NOMO-1 treated with DMSO at 0.1 percent for 48 hours (cell line): ENCODE results near the gene ANO3.
"Not testable (repeated sequence)": the region's sequence is repeated elsewhere in the genome, so short reads cannot be mapped to it uniquely, and the experiment has no call there.

Experiments
- DNase-seq: peaks from one replicate; lab custom pipeline; 2025; ENCODE audit not compliant: unreplicated experiment; lab: John Stamatoyannopoulos, UW

The ANO3 gene

DNA sequence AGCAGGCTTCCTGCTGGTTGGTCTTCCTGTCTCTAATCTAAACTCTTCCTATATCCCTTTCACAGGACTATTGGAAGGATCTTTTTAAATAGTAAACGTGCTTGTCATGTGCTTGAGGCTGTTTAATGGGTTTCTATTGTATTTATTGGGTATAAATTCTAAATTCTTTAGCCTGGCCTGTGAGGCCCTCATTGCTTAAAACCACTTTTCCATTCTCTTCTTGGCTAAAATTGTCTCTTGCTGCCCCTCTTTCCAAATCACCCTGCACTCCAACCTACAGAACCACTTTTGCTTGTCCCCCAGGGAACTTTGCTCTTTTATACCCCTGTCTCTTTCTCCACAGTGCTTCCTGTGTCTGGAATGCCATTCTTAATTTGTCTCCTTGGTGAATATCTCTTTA lies 286.5 kb downstream of the ANO3 start:
- DNase-seq = no peak

DNA sequence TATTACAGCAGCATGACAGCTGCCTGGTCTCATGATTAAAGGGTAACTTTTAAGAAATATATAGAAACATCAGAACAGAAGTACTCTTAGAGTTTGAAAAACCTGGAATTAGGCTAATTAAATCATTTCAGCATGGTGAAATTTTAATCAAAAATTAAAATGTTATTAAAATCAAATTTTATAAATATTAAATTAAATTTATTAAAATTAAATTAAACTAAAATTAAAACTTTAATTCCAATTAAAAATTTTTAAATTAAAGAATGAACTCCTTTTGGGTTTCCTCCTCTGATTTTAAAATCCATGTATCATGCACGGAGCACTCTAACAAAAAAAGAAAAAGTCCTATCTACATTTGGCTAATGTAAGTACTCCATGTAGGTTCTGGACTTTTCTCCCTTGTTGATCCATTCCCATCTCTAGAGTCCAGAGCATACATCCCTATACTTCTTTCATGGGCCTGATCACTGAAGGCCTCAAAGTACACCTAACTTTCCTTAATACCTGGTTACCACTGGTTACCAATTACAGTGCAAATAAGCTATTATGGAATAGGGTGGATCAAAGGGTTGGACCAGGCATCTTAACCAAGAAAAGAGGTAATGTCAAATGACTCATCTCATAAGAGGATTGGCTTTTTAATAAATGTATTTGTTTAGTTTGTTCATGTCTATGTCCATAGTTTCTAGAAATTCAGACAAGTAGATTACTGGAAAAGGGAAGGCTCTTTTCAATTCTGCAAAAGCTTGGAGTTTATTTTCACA lies 288.5 kb downstream of the ANO3 start:
- DNase-seq = no peak

DNA sequence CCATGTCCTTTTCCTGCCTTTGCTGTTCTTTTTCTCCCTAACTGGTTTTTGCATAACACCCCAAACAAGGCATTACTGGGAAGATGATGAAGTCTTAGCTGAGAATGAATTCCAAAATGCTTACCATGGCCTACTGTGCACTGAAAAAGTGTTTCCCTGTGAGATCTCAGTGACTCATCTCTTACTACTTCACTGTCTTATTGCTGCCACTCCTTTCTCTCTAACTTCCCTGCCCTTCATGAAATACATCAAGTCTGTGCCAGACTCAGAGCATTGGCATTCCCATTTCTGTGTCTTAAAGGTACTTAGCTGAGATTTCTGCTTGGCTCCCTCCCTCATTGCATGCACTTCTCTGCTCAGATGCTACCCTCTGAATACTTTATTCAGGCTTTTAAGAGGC lies 289.2 kb downstream of the ANO3 start:
- DNase-seq = no peak

DNA sequence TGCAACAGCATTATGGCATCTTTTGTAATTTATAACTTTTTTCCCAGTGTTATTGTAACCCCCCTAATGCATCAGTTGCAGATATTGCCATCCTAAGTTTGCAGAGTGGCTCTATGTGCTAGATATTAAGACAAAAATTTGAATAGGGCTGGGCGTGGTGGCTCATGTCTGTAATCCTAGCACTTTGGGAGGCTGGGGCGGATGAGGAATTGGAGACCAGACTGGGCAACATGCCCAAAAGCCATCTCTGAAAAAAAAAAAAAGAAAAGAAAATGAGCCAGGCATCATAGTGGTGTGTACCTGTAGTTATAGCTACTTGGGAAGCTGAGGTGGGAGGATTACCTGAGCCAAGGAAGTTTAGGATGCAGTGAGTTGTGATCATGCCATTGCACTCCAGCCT lies 290.3 kb downstream of the ANO3 start:
- DNase-seq = no peak

DNA sequence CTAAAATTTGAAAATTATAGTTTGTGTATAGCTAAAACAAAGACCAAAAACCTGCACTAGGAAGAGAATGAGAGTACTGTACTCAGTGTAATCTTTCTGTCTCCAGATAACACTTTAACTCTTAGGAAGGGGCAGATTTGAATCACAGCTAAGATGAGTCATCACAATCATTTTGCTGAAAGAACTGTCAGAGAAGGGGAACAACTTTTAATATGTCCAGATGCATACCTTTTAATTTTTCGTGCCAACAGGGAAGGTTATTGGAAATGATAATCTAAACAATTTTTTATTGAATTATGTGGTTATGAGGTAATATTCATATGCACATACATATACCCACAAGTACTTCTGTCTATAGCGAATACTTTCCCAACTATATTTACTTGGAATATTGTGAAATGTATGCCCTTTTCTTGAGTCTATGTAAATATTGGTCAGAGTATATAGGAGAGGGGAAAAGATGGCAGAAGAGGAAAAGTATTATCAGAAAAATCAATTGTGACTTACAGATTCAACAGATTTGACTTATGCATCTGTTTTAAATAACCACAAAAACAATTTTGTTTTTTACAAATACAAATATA lies 291.2 kb downstream of the ANO3 start:
- DNase-seq = peak; percentile 66

DNA sequence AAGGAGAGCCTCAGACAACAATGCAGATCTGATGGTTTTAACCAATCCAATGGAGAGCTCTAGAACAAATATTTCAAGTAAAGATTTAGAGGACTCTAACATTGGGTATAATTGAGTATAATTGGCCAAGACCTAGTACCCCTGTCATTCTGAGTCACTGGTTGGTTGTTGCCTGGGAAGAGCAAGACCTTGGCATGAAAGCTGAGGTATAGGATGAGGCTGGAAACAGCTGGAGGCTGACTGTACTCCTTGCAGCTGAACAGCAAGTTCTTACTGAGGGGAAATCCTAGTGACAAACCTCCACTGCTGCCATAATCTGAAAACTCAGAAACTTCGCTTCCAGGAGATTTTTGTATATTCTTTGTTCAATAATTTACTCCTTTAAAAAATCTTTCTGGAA lies 294.4 kb downstream of the ANO3 start:
- no peak for DNase-seq

DNA sequence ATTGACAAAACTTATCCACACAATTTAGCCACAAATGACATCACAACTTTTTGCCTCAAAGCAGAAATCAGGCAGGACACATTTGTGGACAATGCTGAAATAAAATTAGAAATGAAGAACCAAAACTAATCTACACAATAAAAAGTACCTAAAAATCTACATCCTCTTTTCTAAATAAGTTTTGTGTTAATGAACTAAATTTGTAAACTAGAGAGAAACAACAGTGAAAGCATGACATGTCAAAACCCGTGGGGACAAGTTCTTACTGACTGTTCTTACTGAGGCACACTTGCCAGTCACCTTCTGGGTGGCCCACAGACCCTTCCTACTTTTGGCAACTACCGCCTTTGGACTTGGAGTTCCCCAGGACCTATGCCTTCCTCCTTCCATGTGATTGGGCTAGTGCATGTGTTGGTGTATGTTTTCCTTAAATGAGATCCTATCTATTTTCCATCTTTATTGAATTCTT lies 300.8 kb downstream of the ANO3 start:
- DNase-seq = peak; percentile 75

DNA sequence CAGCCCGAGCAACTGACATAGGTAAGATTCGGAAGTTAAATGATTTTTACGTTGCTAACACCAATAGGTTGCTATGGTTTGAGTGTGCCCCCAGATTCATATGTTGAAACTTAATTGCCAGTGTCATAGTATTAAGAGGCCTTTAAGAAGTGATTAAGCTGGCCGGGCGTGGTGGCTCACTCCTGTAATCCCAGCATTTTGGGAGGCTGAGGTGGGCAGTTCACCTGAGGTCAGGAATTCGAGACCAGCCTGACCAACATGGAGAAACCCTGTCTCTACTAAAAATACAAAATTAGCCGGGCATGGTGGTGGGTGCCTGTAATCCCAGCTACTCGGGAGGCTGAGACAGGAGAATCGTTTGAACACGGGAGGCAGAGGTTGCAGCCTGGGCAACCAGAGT lies 311.4 kb downstream of the ANO3 start:
- DNase-seq = not testable (repeated sequence)

DNA sequence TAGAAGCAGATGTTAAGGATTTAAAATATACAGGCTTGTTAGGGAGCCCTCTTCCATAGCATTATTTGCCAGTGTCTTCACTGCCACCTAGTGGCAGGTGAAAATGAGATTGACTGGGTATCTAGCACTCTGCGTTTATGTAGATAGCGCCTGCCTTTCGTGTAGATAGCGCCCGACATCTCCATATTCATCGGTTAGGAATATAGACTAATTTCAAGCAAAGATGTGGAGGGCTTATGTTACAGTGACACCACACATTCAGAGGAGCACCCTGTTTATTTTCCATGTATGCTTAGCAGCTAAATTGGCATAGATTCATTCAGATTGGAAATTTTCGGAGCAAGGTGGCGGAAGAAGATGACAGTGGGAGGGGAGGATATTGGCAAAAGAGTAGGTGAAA lies 318.0 kb downstream of the ANO3 start:
- DNase-seq = peak; percentile 64

DNA sequence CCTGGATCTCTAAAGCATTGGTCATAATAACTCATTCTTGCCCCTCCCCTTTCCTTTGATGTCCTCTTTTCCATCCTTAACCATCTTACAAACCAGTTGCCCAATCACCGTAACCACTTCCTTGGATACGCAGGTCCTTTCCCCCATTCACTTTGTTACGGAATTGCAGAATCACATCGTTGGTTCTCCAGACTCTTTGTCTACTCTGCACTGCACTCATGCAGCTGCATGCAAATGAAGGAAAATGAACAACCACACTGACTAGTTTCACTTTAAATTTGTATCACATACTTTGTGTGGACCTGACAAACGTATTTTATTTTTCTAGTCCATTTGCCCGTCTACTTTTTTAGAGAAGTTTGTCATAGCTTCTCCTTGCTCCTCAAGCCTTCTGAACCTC lies 320.0 kb downstream of the ANO3 start:
- DNase-seq = peak; percentile 9

DNA sequence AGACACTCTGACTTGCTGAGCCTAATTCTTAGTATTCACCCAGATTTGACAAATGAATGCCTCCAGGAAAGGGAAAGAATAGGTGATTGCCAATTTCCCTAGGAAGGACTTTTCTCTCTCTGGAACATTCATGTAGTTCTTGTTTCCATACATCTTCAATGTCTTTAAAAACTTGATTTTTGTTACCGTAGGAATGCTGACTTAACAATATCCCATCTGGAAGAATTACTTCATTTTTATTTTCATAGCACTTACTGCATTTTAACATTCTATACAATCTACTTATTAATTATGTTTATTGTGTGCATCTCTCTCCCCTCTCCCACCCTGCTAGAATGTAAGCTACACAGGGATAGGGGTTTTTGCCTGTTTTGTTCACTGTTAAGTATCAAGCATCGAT lies 323.4 kb downstream of the ANO3 start:
- DNase-seq = no peak

DNA sequence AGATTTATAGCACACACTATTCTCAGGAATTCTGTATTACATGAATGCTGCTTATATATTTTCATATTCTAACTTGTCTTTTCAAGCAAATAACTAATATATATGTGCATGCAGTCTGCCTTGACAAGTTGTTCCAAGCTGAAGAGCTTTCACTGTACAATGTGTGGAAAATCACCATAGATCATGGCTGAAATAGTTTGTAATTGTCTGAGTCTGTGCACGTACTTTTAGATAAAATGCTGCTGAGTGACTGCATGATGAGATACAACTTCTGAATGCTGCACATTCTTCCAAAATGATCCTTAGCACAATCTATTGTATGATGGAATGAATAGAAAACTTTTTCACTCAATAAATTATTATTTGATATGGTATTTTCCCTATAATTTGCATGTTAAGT lies 331.0 kb downstream of the ANO3 start:
- no peak for DNase-seq

DNA sequence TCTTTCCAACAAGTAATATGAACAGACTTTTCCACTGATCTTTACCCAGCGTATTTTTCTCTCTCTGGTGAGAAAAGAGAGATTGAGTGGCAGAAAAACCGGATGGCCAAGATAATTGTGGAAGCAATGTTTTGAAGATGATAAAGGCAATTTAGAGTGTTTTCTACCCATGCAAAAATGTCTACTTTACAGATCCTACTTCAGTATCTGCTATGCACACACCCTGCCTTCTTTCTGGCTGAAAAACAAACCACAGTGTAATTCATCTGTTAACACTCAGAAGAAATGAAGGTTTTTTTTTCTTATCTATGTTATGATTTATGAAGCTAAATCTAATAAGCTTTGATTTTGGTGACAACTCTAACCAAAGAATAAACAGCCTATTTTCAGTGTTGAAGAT lies 333.1 kb downstream of the ANO3 start:
- DNase-seq = no peak

DNA sequence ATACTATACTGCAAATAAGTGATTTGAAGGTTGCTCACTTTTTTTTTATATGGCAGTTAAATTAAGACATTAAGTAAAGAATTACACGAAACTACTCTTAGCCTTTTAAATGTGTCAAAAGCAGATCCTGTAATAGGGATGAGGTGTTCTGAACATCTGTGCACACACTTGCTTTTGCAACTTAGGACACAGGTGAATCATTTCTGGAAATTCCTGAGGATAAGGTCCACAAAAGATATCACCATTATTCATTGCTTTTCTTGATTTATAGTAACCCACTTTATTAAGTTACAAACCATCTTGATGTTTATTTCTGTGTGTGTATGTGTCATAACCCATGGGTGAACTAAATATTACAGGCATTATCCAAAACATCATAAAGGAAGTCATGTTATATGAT lies 334.0 kb downstream of the ANO3 start:
- DNase-seq = no peak

DNA sequence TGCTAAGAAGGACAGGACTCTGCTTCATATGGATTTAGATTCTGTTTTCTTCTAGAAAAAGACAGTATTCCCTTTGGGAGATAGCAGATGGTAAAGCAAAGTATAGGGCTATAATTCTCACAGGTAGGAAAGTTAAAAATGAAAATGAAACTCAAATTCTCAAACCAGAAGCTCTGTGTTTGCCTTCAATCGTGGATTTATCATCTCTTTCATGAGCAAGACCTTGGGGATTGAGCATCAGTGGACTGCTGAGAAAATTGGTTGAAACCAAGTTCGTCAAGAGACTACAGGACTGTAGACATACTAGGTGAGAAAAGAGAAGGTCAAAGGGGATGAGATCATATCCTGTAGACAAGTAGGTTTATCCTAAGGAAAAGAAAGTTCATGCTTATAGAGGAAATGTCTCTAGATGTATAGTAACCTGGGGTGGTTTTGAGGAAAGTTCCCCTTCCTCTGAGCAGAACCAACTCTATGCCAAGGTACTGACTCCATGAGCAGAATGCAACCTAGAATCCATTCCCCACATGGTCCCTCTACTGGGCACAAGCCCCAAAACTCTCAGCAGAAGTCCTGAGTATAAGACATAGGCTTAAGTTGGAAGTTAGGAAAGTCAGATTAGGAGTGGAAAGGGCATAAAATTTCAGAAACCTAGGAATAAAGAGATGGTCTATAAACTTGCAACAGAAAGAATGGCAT lies 343.5 kb downstream of the ANO3 start:
- DNase-seq = no peak

DNA sequence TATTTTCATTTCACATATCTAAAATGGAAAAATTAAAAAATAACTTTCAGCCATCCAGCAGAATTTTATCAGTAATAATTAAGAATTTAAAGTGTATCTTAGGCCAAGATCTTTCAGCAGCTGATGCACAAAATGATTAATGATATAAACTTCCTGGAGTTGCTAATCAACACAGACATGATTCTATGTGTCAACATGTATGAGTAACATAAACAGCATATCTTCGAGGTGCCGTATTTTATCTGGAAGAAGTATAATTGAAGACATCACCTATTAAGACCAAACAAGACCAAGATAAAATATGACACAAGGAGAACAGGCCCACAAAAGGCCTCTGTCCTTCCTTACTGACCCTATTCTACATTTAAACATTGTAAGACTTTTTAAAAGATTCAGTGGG lies 344.7 kb downstream of the ANO3 start:
- DNase-seq = no peak

DNA sequence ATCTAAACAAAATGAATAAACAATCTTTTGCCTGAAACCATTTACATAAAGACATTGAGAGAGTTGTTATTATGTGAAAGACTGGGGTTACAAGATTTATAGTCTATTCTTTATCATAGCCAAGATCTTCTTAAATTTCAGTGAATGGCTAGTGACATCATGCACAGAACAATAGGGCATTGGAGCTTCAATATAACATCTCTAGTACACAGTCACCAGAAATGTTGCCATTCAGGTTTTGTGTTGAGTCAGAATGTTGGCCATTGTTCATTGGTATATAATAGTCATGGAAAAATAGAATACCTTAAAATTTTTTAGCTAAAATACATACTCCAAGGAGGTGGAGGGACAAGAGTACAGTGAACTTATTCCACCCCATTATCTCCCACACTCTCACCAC lies 345.6 kb downstream of the ANO3 start:
- DNase-seq = no peak

DNA sequence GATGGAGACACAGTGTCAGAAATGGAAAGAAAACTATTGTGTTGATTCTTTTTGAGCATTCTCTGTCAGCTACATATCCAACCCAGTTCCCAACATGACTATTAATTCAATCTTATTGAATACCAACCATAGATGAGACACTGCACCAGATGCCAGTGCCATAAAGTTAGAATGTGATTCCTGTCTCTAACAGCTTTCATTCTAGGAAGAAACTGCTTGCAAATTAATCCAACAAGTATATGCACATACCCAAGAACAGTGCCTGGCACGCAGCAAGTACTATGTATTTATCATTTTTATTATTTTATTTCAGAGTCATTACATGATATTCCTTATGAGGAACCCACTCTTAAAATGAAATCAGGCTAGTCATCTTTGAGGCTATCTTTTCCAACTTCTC lies 355.4 kb downstream of the ANO3 start:
- DNase-seq = no peak

DNA sequence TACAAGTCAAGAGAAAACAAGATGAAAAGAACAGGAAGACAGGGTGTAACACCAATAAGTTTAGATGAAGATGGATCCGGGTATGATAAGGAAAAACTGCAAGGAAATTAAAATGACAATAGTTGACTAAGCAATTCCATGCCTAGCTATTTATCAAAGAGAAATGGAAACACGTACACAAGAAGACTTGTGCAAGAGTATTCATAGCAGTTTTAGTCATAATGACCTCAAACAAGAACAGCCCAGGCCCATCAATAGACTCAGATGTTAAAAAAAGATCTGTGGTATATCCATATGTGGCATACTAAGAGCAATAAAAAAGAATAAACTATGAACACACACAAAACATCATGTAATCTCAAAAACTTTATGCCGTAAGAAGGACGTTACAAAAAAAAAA lies 356.8 kb downstream of the ANO3 start:
- DNase-seq = no peak

DNA sequence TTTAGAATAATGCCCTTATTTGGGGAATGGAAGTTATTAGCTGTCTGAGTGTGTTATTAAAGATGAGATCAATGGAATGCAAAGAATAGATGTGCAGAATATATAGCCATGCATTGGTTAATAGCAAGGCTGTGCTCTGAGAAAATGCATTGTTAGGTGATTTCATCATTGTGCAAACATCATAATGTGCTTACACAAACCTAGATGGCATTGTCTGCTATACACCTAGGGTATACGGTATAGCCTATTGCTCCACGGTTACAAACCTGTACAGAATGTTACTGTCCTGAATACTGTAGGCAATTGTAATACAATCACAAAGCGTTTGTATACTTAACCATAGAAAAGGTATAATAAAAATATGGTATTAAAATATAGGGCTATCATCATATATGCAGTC lies 364.4 kb downstream of the ANO3 start:
- no peak for DNase-seq

DNA sequence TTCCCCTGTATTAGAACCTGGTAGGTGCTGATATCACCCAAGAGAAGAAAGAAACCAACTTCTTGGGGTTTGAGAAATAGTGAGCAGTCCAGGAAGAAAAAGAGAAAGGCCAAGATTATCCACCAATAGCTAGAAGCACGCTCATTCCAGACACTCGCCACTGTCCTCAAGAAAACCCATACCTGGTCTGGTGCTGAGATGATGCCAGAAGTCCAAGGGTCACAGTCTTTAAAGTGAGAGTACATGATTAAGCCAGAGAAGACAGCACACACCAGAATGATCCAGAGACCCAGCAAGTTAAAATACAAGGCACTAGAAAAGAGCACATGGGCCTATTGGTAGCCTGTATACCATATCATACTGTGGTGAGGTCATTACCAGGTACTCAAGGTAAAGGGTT lies 366.3 kb downstream of the ANO3 start:
- no peak for DNase-seq

DNA sequence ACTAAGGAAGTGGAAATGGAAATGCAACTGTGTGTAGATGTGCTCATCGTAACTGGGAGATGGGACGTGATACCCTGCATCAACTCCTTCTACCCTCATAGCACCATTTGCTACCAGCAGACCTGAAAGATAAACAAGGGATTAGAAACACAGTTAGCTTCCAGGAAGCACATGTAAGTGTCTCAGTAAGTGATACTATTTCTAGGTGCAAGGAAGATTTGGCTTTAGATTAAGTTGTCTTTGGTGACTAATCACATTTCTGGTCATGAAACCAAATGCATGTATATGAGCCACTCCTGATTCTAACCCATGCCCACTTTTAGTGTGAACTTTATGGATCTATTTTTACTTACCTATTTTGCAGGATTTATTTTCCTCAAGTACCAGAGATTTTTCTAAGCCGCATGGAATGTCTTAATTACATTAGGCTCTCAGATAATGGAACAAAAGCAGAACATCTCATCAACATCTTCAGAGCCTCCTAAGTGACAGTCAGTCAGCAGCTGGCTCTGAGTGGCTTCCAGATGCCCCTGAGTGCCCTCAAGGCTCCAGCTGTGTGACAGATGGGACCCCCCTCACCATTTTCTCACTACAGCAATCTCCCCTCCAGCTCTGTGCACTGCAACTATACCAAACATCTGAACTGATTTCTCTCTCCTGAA lies 368.8 kb downstream of the ANO3 start:
- DNase-seq = no peak
